Left lung (tissue), 10 donors: ENCODE data around the gene EIF2B5. TPM values are rescaled to one million over a fixed set of nuclear protein-coding genes. Genes with fewer than 3 reads are reported as not detected.

ENCODE experiments used
- ATAC-seq: fragments of 200-7000 bp; cut with Tn5 transposase; one replicate; pipeline ENCODE4 v1.9.1; 2020; ENCODE audit warnings: moderate library complexity
- DNase-seq, 4 donors: peaks; one replicate each; pipeline ENCODE4 v3.0.0-alpha.2; 2013 to 2020
- H3K27ac ChIP-seq, 2 donors: fragments of 200-600 bp; sonication (generic) in 1 of 2; one replicate each; pipeline versions ENCODE4 v1.5.0 to v1.8.0; 2020 to 2021
- H3K27me3 ChIP-seq, 2 donors: fragments of 200-600 bp; sonication (generic) in 1 of 2; one replicate each; pipeline versions ENCODE4 v1.5.0 to v1.8.0; 2020 to 2021
- H3K36me3 ChIP-seq, 2 donors: fragments of 200-600 bp; sonication (generic) in 1 of 2; one replicate each; pipeline versions ENCODE4 v1.5.0 to v1.8.0; 2020 to 2021
- H3K4me1 ChIP-seq, 2 donors: fragments of 200-600 bp; one replicate each; pipeline ENCODE4 v1.8.0; 2021
- H3K4me3 ChIP-seq, 2 donors: fragments of 200-600 bp; sonication (generic) in 1 of 2; one replicate each; pipeline versions ENCODE4 v1.5.0 to v1.8.0; 2020 to 2021; ENCODE audit warnings: mild to moderate bottlenecking in 1 of 2
- H3K9me3 ChIP-seq, 2 donors: fragments of 200-600 bp; sonication (generic) in 1 of 2; one replicate each; pipeline versions ENCODE4 v1.5.0 to v1.8.0; 2020 to 2021
- CTCF ChIP-seq, 2 donors: fragments of 200-600 bp; sonication (generic) in 1 of 2; IDR thresholded peaks; one replicate each; pipeline versions ENCODE4 v1.5.0 to v1.8.0; 2021; ENCODE audit warnings: antibody characterized with exemption in 2 of 2
- intact Hi-C, 2 donors: fragments of 100-400 bp; cut with DNase I; formaldehyde crosslinking; loops; one replicate each; pipeline versions ENCODE4 v1.11.2 to v1.14.2; 2022
- polyA plus RNA-seq, 6 donors: library from polyadenylated mRNA; unstranded; fragments of 120-200 nt; gene quantifications; one replicate each; pipeline ENCODE4 v1.2.1, GENCODE V29; 2013; ENCODE audit not compliant: insufficient read length in 6 of 6
- total RNA-seq, 2 donors: library from RNA; stranded (reverse); fragmentation: NEBNext Ultra II Directional; extraction: Animal tissue kit (Norgen Biotek cat#: 25700); gene quantifications; one replicate each; pipeline ENCODE4 v1.2.1, GENCODE V29; 2021
- donor health status: DM: no; HTN: yes; CAD: no.
- donor health status: DM: no; HTN: no; CAD: no.

Gene EIF2B5
- total and polyA plus RNA-seq, 8 donors, result 32.2 to 66.3 (median 56.7) TPM

GRCh38 chr3:184154885-184155643 is 19.9 kb downstream of the EIF2B5 start, which contains the start of gene DVL3:
TSS of gene DVL3 (plus strand) at chr3:184155377. CDS start at chr3:184155636, 259 bp downstream.
- Histone ChIP-seq H3K36me3 (no peaks in the 10 kb centered on the region), H3K4me1 (peaks cover 25 to 45% of the 10 kb centered on the region in 2 donors), H3K27ac (peak within 1 kb of the TSS; percentile 86 to 91), H3K4me3 (peak within 1 kb of the TSS; percentile 66 to 92), H3K9me3 (no peaks in the 10 kb centered on the region), H3K27me3 (no peaks in the 10 kb centered on the region)
- TF ChIP-seq CTCF (IDR thresholded peaks at IDR 0.05), result no peak
- intact Hi-C loops, result no loop called here
- ATAC-seq, result peak; percentile 91
- DNase-seq, result peak; percentile 66 to 95 (median 76)

- intact Hi-C loops, result no loop called here
- ATAC-seq, result peak; percentile 16
These were observed 20.7 kb downstream of the EIF2B5 start for GRCh38 chr3:184155644-184156521.

GRCh38 chr3:184156522-184156955 is 21.4 kb downstream of the EIF2B5 start:
- Histone ChIP-seq H3K27ac (peak overlapping the region; percentile 86 to 91), H3K9me3 (no peaks in the 10 kb centered on the region), H3K27me3 (no peaks in the 10 kb centered on the region), H3K36me3 (no peaks in the 10 kb centered on the region), H3K4me1 (peaks cover 38 to 60% of the 10 kb centered on the region in 2 donors), H3K4me3 (peak overlapping the region; percentile 66 to 92)
- intact Hi-C loops, result no loop called here
- ATAC-seq (peak; percentile 62), DNase-seq (peak in 1 of 4 donors; percentile 81)
- no peak for TF ChIP-seq CTCF (IDR thresholded peaks at IDR 0.05)

More at GRCh38 chr3:184155644-184156521, 20.7 kb downstream of the EIF2B5 start:
- Histone ChIP-seq H3K9me3 (no peaks in the 10 kb centered on the region), H3K27me3 (no peaks in the 10 kb centered on the region), H3K4me3 (peak overlapping the region; percentile 66 to 92), H3K36me3 (no peaks in the 10 kb centered on the region), H3K27ac (peak overlapping the region; percentile 86 to 91), H3K4me1 (peaks cover 34 to 53% of the 10 kb centered on the region in 2 donors)
- peak in 1 of 4 donors; percentile 89 for DNase-seq
- no peak for TF ChIP-seq CTCF (IDR thresholded peaks at IDR 0.05)

- TF ChIP-seq CTCF (IDR thresholded peaks at IDR 0.05), result no peak
- peaks cover 38 to 66% of the 10 kb centered on the region in 2 donors for H3K4me1 ChIP-seq
- ATAC-seq, result no peak
These were observed 22.0 kb downstream of the EIF2B5 start for GRCh38 chr3:184157206-184157605.

More at GRCh38 chr3:184157206-184157605, 22.0 kb downstream of the EIF2B5 start:
- no peaks in the 10 kb centered on the region for H3K9me3 ChIP-seq
- no peak for DNase-seq
- no peaks in the 10 kb centered on the region for H3K27me3 ChIP-seq
- peak overlapping the region; percentile 86 to 91 for H3K27ac ChIP-seq
- no peaks in the 10 kb centered on the region for H3K36me3 ChIP-seq
- intact Hi-C loops, result no loop called here
- peak overlapping the region; percentile 66 to 92 for H3K4me3 ChIP-seq
